HCT116 (cell line): Measurements from ENCODE around the gene GSK3A.

ENCODE experiments used
- EZH2 ChIP-seq: fragments of 200-600 bp; sonication (generic); IDR thresholded peaks from 2 replicates; pipeline ENCODE4 v1.6.1; 2017; ENCODE audit warnings: antibody characterized with exemption, mixed run types
- EZH2phosphoT487 ChIP-seq: fragments of 200-600 bp; IDR thresholded peaks from 2 replicates; pipeline ENCODE4 v1.6.1; 2018; ENCODE audit warnings: antibody characterized with exemption, borderline replicate concordance
- POLR2A ChIP-seq: IDR thresholded peaks from 2 replicates; pipeline ENCODE4 v1.7.0; 2011; ENCODE audit warnings: borderline replicate concordance; ENCODE audit not compliant: insufficient read depth, insufficient read length; ENCODE audit errors: extremely low read depth
- POLR2AphosphoS5 ChIP-seq: IDR thresholded peaks from 2 replicates; pipeline ENCODE4 v1.6.1; 2011; ENCODE audit warnings: mild to moderate bottlenecking, low read depth, low read length, moderate library complexity
- RAD21 ChIP-seq: IDR thresholded peaks from 2 replicates; pipeline ENCODE4 v1.6.1; 2012; ENCODE audit warnings: low read depth, mild to moderate bottlenecking
- SIN3A ChIP-seq: IDR thresholded peaks from 2 replicates; pipeline ENCODE4 v1.6.1; 2012; ENCODE audit warnings: low read depth
- TCF7L2 ChIP-seq: IDR thresholded peaks from 2 replicates; pipeline ENCODE4 v1.7.0; 2011; ENCODE audit warnings: borderline replicate concordance, inconsistent platforms; ENCODE audit not compliant: insufficient read depth, insufficient read length; ENCODE audit errors: extremely low read depth
- YY1 ChIP-seq: IDR thresholded peaks from 2 replicates; pipeline ENCODE4 v1.6.1; 2011; ENCODE audit warnings: low read length, low read depth, moderate library complexity, mild to moderate bottlenecking; ENCODE audit not compliant: insufficient replicate concordance; ENCODE audit errors: extremely low read depth
- ZNF274 ChIP-seq: fragments of 200-500 bp; sonication (Bioruptor generic); IDR thresholded peaks from 2 replicates; pipeline ENCODE4 v1.6.1; 2014; ENCODE audit warnings: mild to moderate bottlenecking, low read depth, low read length, inconsistent platforms
- TF ChIP-seq, protein P1 (sequence below), 3 experiments: fragments of 200-600 bp in 1 of 3; sonication (generic) in 1 of 3; IDR thresholded peaks in 2 of 3; conservative IDR thresholded peaks in 1 of 3; 2 replicates each; pipeline ENCODE4 v1.5.1; 2012 to 2017; ENCODE audit warnings: low read depth in 2 of 3, low read length in 2 of 3, antibody characterized with exemption in 1 of 3, borderline replicate concordance in 1 of 3, control low read depth in 1 of 3, mild to moderate bottlenecking in 1 of 3, mixed read lengths in 1 of 3, mixed run types in 1 of 3, moderate library complexity in 1 of 3; ENCODE audit not compliant: insufficient read depth in 1 of 3
- TF ChIP-seq, protein P2 (sequence below): IDR thresholded peaks from 2 replicates; pipeline ENCODE4 v1.6.1; 2012
- TF ChIP-seq, protein P3 (sequence below): IDR thresholded peaks from 2 replicates; pipeline ENCODE4 v1.6.1; 2012
- TF ChIP-seq, protein P4 (sequence below): IDR thresholded peaks from 2 replicates; pipeline ENCODE4 v1.6.1; 2011; ENCODE audit warnings: mild to moderate bottlenecking, low read length, moderate library complexity; ENCODE audit not compliant: insufficient replicate concordance; ENCODE audit errors: extremely low read depth

DNA sequence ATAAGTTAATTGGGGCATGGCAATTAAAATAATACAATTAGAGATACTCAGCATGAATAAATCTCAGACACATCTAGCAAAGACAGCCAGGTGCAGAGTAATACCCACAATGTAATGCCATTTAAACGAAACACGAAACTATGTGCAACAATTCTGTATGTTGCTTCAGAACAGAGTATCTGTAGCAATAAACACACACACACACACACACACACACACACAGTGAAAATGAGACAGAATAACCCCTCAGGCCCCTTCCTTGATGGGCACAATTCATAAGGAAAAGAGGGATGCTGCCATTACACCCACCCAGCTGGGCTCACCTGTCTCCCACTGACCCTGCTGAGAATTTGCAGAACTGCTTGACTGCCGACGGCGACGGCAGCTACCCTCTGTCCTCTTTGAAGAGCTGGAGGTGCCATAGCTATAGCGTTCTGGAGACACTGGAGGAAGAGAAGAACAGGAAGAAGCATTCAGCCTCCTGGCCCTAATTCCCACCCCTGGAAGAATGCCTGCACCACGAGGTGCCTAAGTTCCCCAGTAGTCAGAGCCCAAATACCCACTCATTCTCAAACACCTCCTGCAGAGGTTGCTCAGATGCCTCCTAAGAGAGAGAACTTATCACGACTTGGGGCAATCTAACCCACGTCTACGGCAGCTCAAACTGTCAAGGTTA is 27.5 kb downstream of the GSK3A start:
- TF ChIP-seq, protein P1, sequence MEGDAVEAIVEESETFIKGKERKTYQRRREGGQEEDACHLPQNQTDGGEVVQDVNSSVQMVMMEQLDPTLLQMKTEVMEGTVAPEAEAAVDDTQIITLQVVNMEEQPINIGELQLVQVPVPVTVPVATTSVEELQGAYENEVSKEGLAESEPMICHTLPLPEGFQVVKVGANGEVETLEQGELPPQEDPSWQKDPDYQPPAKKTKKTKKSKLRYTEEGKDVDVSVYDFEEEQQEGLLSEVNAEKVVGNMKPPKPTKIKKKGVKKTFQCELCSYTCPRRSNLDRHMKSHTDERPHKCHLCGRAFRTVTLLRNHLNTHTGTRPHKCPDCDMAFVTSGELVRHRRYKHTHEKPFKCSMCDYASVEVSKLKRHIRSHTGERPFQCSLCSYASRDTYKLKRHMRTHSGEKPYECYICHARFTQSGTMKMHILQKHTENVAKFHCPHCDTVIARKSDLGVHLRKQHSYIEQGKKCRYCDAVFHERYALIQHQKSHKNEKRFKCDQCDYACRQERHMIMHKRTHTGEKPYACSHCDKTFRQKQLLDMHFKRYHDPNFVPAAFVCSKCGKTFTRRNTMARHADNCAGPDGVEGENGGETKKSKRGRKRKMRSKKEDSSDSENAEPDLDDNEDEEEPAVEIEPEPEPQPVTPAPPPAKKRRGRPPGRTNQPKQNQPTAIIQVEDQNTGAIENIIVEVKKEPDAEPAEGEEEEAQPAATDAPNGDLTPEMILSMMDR (IDR thresholded peaks at IDR 0.05 in 2 of 3, conservative IDR thresholded peaks at IDR 0.05 in 1 of 3; ENCODE audit: borderline replicate concordance in 1 of 3, insufficient read depth in 1 of 3, low read depth in 2 of 3, low read length in 2 of 3): no peak
- no peak for TF ChIP-seq SIN3A
- no peak for TF ChIP-seq POLR2A
- TF ChIP-seq, protein P2, sequence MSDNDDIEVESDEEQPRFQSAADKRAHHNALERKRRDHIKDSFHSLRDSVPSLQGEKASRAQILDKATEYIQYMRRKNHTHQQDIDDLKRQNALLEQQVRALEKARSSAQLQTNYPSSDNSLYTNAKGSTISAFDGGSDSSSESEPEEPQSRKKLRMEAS: no peak
- no peak for TF ChIP-seq POLR2AphosphoS5
- TF ChIP-seq ZNF274: no peak
- TF ChIP-seq, protein P3, sequence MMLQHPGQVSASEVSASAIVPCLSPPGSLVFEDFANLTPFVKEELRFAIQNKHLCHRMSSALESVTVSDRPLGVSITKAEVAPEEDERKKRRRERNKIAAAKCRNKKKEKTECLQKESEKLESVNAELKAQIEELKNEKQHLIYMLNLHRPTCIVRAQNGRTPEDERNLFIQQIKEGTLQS: no peak
- TF ChIP-seq TCF7L2: no peak
- TF ChIP-seq EZH2phosphoT487: no peak
- TF ChIP-seq, protein P4, sequence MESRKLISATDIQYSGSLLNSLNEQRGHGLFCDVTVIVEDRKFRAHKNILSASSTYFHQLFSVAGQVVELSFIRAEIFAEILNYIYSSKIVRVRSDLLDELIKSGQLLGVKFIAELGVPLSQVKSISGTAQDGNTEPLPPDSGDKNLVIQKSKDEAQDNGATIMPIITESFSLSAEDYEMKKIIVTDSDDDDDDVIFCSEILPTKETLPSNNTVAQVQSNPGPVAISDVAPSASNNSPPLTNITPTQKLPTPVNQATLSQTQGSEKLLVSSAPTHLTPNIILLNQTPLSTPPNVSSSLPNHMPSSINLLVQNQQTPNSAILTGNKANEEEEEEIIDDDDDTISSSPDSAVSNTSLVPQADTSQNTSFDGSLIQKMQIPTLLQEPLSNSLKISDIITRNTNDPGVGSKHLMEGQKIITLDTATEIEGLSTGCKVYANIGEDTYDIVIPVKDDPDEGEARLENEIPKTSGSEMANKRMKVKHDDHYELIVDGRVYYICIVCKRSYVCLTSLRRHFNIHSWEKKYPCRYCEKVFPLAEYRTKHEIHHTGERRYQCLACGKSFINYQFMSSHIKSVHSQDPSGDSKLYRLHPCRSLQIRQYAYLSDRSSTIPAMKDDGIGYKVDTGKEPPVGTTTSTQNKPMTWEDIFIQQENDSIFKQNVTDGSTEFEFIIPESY: no peak
- no peak for TF ChIP-seq EZH2
- no peak for TF ChIP-seq RAD21
- no peak for TF ChIP-seq YY1
